ENCODE measurements around the gene JAK1. TPM values are rescaled to one million over a fixed set of nuclear protein-coding genes. Genes with fewer than 3 reads are reported as not detected.

Gene JAK1
- total and polyA plus RNA-seq, 7 donors: 43.8 to 143 (median 99.6) TPM

DNA sequence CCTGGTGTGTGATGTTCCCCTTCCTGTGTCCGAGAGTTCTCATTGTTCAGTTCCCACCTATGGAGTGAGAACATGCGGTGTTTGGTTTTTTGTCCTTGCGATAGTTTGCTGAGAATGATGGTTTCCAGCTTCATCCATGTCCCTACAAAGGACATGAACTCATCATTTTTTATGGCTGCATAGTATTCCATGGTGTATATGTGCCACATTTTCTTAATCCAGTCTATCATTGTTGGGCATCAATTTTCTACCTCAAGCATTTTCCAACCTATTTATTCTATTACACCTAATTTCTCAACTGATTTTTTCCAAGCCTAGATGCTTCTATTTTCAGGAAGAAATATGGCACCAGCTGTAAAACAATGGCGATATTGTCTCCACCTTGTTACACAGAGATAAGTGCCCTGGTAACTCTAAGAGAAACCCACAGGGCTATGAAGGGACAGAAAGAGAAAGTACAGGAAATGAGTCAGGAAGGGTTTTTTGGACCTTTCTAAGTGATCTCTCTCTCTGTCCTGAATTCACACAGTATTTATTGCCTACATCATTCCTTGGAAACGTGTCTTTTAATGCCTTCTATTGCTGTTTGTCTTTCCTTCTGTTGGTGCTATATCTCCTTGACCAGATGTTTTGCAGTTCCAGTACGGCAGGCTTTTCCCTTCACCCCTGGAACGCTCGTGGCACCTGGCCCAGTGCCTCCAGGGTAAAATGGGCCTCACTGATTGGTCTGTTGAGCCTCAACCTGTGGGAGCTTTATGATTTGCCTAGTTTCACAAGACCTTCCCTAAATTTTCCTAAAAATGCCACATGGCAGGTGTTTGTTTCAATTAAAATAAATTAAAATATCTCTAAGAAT lies 14.6 kb upstream of the JAK1 start:
- no peaks in the 10 kb centered on the region for H3K27me3 ChIP-seq
- no peak overlapping the region for H3K4me3 ChIP-seq
- H3K4me1 ChIP-seq: peaks cover 0 to 11% (median 5%) of the 10 kb centered on the region in 4 donors
- intact Hi-C loops (cut with DNase I): no loop called here
- H3K27ac ChIP-seq: no peak overlapping the region
- TF ChIP-seq CTCF (IDR thresholded peaks at IDR 0.05) (no peak), POLR2AphosphoS5 (IDR thresholded peaks at IDR 0.05) (no peak), POLR2A (IDR thresholded peaks at IDR 0.05) (no peak)
- H3K9me3 ChIP-seq: no peaks in the 10 kb centered on the region
- WGBS, 2 donors: 45 to 74% methylated on average over 8 of the region's 8 CpGs
- DNase-seq: no peak
- H3K36me3 ChIP-seq: peaks cover 0 to 18% (median 5%) of the 10 kb centered on the region in 4 donors

DNA sequence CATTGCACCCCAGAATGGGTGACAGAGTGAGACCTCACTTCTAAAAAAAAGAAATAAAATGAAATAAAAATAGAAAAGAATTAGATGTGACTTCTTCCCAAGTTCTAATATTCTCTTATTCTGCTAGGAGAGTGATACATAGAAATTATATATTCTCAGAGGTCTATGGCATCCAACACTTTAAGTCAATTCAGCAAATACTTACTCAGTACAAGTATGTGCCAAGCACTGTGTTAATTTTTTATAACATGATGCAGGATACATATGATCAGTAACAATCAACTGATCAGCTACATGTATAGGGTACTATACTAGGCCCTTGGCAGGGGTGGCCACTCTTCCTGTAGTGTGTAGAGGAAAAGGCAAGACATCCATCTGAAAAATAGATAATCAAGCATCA lies 13.0 kb upstream of the JAK1 start:
- Histone ChIP-seq H3K27me3 (no peaks in the 10 kb centered on the region), H3K27ac (no peak overlapping the region), H3K4me1 (peaks cover 0 to 11% (median 5%) of the 10 kb centered on the region in 4 donors), H3K4me3 (no peak overlapping the region), H3K9me3 (no peaks in the 10 kb centered on the region), H3K36me3 (peaks cover 0 to 18% (median 5%) of the 10 kb centered on the region in 4 donors)
- intact Hi-C loops (cut with DNase I): no loop called here
- DNase-seq: no peak
- TF ChIP-seq POLR2AphosphoS5 (IDR thresholded peaks at IDR 0.05): no peak
- TF ChIP-seq EP300 (IDR thresholded peaks at IDR 0.05): no peak
- TF ChIP-seq POLR2A (IDR thresholded peaks at IDR 0.05): no peak
- TF ChIP-seq CTCF (IDR thresholded peaks at IDR 0.05): no peak

GRCh38 chr1:64976361-64976760 lies 10.0 kb upstream of the JAK1 start:
- Histone ChIP-seq H3K4me3 (no peak overlapping the region), H3K27ac (no peak overlapping the region), H3K9me3 (no peaks in the 10 kb centered on the region), H3K27me3 (no peaks in the 10 kb centered on the region), H3K36me3 (peaks cover 0 to 18% (median 5%) of the 10 kb centered on the region in 4 donors), H3K4me1 (no peaks in the 10 kb centered on the region)
- no peak for TF ChIP-seq POLR2AphosphoS5 (IDR thresholded peaks at IDR 0.05)
- TF ChIP-seq POLR2A (IDR thresholded peaks at IDR 0.05): no peak
- no peak for TF ChIP-seq EP300 (IDR thresholded peaks at IDR 0.05)
- TF ChIP-seq CTCF (IDR thresholded peaks at IDR 0.05): no peak
- intact Hi-C loops (cut with DNase I): no loop called here
- 98 to 99% methylated on average over 3 of the region's 3 CpGs for WGBS, 2 donors
- DNase-seq: no peak

GRCh38 chr1:64975740-64976139 lies 9.4 kb upstream of the JAK1 start:
- no peak overlapping the region for H3K4me3 ChIP-seq
- TF ChIP-seq POLR2AphosphoS5 (IDR thresholded peaks at IDR 0.05) (no peak), CTCF (IDR thresholded peaks at IDR 0.05) (no peak), EP300 (IDR thresholded peaks at IDR 0.05) (no peak)
- H3K27ac ChIP-seq: no peak overlapping the region
- H3K9me3 ChIP-seq: no peaks in the 10 kb centered on the region
- no peak for DNase-seq
- H3K4me1 ChIP-seq: no peaks in the 10 kb centered on the region
- 85 to 90% methylated on average over 5 of the region's 5 CpGs for WGBS, 2 donors
- peaks cover 0 to 18% (median 5%) of the 10 kb centered on the region in 4 donors for H3K36me3 ChIP-seq
- H3K27me3 ChIP-seq: no peaks in the 10 kb centered on the region
- intact Hi-C loops (cut with DNase I): no loop called here

All from sigmoid colon (tissue), 7 donors.